Middle frontal gyrus (tissue), 1 donor: ENCODE results near the gene YPEL1.
"Not testable (repeated sequence)": the region's sequence is repeated elsewhere in the genome, so short reads cannot be mapped to it uniquely, and the experiment has no call there.

Experiments used
- DNase-seq: peaks from one replicate; pipeline ENCODE4 v3.0.0-alpha.2; 2015; ENCODE audit warnings: low spot score; ENCODE audit errors: extremely low spot score

YPEL1 gene

DNA sequence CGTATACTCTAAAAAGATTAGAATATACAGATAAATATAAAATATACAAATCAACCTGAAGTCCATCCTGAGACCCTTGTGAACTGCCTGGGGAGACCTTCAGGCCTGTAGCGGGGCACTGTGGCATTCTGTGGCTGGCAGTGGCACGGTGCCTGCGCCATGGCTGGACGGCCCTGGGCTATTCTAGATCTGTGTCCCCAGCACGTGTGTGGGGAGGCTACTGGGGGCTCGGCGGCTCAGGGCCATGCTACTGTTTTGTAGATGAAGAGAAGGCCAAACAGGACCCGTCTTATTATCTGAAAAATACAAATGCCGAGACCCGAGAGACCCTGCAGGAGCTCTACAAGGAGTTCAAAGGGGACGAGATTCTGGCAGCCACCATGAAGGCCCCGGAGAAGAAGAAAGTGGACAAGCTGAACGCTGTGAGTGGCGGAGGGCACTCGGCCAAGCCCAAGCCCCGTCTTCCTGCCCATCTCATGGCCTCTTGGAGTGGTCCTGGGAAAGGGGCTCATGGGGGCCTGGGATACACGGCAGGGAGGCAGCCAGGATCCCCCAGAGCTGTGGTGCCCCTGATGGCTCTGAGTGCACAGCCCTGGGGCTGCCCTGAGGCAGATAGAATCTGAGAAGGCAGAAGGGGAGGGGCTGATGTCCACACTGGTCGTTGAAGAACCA lies 51.0 kb downstream of the YPEL1 start:
- no peak for DNase-seq

DNA sequence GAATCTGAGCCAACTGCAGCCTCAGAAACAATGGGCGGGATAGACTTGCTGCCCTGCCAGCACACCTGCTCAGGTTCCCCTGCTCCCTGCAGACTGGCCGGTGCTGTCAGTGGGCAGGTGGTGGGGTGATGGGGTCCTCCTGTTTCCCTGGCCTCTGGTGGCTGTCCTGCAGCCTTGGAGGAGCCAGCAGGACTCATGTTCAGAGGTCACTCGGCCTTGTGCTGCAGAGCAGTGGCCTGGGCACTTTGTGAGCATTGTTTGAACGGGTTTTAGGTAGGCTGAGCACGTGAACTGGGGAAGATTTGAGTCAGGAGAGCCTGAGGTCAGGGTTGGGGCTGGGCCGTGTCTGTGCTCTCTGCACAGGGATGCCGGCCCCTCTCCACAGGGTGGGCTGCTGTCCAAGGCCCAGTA lies 52.2 kb downstream of the YPEL1 start:
- no peak for DNase-seq

DNA sequence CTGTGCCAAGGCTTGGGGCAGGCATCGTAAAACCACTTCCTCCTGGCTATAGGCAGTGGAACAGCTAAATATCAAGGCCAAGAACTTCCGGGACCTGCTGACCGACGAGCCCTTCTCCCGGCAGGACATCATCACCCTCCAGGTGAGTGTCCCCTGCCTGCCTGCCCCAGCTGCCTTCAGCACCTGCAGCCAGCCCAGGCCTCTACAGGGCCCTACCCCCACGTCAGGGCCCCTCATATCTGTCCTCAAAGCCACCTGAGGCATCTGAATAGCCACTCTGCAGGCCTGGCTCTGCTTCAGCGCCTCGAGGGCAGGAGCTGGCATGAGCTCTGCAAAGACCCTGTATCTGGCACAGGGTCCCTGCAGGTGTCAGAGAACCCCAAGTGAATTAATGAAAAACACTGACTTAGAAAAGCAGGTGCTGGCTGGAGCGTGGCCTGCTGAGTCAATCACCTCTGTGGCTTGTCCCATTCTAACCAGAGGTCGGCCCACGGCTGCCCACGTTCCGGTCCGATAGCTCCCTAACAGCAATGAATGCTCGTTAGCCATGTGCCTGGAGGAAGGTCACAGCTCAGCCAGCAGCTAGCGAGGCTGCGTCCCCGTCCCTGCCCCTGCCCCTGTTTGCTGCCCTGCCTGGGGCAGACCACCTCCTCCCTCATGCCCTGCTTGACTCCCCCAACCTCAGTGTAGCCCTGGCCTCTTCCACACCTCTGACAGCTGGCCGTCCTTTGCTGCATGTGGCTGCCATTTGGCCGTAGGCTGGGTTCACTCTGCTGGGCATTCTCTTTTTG lies 53.0 kb downstream of the YPEL1 start:
- no peak for DNase-seq

DNA sequence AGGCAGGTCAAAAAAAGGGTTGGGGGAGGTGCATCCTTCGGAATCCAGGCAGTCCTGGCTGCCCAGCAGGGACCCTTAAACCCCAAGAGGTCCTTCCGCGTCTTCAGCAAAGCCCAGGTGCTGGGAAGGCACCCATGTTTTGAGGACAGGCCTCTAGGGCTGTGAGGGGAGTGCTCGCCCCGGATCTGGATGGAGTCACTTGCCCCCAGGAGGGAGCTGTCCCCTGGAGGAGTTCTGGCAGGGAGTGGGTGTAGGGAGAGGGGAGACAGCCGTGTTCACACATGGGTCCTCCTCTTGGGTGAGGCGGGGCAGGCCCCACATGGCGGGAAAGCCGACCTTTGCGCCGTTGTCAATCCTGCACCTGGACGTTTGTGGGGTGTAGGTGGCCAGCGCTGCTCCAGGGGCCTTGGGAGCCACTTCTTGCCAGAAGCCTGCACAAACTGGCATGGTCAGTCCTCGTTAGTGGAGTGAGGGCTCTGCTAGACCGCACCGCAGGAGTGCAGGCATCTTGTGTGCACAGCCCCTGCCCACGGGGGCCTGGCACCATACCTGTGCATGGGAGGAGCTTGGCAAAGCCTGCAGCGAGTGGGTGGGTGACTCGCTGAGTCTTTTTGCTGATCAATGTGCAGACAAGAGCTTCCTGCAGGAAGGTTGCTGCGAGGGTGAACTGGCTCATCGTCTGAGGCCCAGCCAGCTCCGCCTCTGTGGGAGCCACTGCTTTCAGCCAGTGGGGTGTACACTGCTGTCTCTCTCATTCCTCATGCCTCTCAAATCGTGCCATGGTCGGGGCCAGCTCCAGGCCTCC lies 53.8 kb downstream of the YPEL1 start:
- DNase-seq, result no peak

DNA sequence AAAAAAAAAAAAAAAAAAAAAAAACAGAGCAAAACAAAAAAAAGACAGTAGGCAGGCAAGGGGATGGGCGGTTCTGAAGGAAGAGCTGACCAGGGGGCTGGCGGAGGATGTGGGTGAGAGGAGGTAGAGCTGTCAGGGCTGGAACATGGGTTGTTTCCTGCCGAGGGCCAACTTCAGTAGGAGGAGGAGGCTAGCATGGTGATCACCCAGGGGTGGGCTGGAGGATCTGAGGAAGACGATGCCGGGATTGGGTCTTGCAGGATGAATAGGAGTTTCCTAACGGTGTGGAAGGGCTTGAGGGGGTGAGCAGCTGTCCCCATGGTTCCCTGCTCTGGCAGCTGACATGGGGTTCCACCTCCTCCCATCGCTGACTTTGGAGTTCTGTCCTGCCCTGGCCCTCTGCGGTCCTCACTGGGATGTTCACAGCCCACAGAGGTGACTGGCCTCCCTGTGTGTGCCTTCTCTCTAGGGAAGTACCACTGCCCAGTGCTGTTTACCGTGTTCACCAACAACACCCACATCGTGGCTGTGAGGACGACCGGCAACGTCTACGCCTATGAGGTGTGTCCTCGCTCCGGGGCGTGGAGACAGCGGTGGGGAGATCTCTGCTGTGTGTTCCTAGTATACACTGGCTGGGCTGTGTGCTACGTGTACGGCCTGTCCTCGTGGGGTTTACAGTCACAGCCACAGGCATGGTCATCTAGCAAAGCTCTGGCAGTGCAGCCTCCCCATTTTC lies 54.6 kb downstream of the YPEL1 start:
- no peak for DNase-seq

DNA sequence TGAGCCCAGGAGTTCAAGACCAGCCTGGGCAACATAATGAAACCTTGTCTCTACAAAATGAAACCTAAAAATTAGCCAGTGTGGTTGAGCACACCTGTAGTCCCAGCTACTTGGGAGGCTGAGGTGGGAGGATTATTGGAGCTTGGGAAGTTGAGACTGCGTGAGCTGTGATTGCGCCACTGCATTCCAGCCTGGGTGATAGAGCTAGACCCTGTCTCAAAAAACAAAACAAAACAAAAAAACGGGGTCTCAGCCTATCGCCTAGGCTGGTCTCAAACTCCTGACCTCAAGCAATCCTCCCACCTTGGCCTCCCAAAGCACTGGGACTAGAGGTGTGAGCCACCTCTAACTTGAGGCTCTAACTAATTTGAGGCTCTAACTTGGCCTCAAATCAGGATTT lies 56.2 kb downstream of the YPEL1 start:
- DNase-seq, result no peak

DNA sequence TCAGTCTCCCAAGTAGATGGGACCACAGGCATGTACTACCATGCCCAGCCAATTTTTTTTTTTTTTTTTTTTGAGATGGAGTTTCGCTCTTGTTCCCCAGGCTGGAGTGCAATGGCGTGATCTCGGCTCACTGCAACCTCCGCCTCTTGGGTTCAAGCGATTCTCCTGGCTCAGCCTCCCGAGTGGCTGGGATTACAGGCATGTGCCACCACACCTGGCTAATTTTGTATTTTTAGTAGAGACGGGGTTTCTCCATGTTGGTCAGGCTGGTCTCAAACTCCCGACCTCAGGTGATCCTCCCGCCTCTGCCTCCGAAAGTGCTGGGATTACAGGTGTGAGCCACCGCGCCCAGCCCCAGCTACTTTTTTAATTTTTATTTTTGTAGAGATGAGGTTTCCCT lies 56.8 kb downstream of the YPEL1 start:
- not testable (repeated sequence) for DNase-seq

DNA sequence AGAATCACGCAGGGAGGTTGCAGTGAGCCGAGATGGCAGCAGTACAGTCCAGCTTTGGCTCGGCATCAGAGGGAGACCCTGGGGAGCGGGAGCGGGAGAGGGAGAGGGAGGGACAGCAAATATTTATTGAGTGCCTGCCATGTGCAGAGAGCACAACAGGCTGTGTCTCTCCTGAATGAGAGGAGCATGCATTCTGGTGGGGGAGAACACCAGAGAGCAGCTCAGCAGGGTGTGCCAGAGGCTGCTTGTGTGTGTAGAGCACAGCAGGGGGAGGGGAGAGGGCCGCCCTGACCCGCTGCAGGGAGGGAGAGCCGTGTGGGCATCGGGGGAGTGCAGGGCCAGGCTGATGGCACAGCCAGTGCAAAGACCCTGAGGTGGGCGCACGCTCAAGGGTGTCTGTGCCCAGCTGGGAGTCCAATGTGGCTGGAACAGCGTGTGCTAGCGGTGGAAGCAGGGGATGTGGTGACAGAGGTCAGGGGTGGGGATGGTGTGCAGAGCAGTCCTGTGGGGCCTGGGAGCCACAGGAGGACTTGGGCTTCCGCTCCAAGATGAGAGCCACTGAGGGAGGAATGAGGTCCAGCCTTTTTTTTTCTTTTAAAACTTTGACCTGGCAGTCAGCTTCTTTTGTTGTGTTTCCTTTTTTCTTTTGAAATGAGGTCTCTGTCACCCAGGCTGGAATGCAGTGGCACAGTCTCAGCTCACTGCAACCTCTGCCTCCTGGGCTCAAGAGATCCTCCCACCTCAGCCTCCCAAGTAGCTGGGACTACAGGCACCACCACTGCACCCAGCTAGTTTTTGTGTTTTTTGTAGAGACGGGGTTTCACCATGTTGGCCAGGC lies 57.8 kb downstream of the YPEL1 start:
- no peak for DNase-seq

DNA sequence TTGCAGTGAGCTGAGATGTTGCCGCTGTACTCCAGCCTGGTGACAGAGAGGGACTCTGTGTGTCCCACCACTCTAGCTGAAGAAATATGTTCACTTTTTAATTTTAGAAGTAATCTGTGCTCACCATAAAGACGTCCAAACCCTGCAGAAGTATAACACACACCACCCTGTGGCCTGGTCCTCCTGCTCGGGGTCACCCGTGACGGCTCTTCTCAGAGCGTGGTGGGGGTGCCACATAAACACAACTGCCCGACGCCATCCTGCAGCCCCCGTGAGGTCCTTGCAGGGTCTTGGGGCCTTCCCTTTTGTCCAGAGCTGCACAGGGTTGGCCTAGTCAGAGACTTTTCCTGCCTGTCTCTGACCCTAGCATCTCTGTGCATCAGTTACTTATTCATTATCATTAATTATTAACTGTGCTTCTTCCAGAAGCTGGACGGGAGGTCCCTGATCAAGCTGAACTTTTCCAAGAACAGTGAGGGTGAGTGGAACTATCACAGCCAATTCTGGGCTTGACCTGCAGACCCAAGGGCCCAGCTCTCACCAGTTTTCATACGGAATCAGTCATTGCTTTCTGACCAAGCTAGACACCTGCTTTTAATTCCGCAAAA lies 60.9 kb downstream of the YPEL1 start:
- DNase-seq, result no peak

DNA sequence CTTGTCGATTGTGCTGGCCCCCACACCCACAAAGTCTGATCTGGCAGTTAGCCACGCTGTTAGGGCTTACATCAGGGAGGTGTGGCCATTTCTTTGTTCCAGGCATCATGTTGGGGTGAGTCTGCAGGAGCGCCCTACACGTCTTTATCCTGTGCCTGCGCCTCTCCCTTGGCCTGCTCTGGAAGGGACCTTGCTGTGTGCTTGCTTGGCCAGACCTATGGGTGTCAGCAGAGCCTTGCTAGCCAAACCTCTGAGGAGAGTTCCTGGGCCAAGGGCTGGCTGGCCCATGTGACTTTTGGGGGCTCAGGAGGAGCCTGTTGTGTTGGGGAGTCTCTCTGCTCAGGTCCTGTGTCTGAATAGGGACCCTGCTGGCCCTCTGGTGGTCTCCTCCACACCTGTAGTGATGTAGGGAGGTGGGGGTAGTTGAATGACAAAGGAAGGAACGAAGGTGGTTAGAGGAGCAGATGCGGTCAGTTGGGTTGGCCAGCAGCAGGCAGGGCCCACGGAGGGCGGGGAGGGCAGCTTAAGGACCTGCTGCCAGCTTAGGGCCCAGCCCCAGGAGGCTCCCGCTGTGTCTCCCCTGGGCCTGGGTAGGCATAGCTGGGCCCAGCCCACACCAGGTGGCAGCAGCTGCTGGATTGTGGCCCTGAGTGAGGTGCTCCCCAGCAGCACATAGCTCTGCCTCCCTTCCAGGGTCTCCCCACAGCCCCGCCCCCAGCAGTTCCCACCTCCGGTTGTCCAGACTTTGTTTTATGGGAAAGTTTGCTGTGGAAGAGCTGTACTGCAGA lies 61.9 kb downstream of the YPEL1 start:
- no peak for DNase-seq

DNA sequence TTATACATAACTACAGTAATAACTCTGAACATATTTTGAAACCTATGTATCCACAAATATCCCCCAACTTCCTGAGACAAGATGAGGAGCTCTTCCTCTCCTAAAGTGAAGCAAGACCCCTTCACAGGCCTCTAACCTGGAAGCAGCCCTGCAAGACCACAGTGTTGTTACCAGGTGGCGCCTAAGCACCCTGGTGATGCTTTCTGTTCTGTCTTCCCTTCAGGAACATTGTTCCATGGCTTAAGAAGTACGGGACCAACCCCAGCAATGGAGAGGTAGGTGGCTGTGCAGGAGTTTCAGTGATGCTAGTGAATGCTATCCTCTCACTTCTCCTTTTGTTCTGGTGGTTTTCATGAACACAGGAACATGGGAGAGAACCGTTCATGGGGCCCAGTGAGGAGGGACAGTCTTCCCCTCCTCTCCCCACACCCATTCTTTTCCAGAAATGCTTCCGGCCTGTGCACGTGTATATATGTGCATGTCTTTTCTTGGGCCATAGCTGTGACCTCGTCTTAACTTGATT lies 63.4 kb downstream of the YPEL1 start:
- DNase-seq, result no peak

DNA sequence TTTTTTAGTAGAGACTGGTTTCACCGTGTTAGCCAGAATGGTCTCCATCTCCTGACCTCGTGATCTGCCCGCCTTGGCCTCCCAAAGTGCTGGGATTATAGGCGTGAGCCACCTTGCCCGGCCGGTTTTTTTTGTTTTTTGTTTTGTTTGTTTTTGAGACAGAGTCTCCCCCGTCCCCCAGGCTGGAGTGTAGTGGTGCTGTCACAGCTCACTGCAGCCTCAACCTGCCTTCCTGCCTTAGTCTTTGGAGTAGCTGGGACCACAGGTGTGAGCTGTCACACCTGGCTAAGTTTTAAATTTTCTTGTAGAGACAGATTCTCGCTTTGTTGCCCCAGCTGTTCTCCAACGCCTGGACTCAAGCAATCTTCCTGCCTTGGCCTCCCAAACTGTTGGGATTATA lies 66.6 kb downstream of the YPEL1 start:
- no peak for DNase-seq

DNA sequence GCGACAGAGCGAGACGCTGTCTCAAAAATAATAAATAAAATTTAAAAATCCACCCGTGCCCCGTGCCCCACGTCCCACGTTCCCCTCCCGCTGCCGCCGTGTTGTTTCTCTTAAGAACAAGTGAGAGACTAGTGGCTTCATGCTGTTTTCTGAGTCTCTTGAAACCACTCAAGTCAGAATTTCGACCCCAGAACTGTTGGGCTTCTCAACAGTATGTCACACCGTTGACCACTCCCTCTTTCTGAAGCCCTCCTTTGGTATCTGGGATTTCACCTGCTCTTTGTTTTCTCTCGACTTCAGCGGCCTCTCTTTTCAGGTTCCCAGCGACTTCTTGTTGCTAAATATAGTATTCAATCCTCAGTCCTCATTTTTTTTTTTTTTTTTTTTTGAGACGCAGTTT lies 68.8 kb downstream of the YPEL1 start:
- no peak for DNase-seq

DNA sequence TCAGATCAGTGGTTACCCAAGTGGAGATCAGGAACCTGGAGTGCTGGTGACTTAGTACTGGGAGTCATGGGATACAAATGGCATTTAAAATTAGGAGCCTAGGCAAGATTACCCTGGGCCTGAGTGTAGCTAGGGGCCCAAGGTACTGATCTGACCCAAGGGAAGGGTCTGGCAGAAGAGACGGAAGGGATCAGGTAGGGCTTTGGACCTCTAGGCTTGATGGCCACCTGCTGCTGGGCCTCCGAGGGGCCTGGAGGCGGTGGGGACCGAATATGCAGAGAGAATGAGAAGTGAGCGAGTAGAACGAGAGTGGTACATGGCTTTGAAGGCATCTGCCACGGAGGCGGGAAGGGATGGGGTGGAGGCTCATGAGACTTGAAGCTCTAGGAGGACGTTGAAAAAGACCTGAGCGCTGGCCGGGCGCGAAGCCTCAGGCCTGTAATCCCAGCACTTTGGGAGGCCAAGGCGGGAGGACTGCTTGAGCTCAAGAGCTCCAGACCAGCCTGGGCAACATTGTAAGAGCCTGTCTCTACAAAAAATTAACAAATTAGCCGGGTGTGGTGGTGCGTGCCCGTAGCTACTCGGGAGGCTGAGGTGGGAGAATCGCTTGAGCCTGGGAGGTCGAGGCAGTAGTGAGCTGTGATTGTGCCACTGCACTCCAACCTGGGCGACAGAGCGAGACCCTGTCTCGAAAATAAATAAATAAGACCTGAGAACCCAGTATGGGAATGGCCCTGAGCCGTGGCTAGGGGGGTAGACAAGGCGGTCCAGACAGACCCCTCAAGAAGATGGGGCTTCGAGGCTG lies 70.3 kb downstream of the YPEL1 start:
- no peak for DNase-seq

DNA sequence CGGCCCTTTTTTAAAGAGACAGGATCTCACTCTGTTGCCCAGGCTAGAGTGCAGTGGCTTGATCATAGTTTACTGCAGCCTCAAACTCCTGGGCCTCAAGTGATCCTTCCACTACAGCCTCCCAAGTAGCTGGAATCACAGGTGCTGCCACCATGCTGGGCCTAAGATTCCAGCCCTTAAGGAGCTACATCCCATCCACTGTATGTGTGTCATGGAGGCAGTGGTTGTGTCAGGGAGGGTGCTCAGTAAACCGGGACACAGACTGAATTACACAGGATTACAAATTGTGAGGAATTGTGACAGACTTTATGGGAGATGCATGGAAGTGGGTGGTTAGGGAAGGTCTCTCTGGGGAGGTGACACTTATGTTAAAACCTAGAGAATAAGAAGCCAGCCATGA lies 71.9 kb downstream of the YPEL1 start:
- DNase-seq, result no peak

DNA sequence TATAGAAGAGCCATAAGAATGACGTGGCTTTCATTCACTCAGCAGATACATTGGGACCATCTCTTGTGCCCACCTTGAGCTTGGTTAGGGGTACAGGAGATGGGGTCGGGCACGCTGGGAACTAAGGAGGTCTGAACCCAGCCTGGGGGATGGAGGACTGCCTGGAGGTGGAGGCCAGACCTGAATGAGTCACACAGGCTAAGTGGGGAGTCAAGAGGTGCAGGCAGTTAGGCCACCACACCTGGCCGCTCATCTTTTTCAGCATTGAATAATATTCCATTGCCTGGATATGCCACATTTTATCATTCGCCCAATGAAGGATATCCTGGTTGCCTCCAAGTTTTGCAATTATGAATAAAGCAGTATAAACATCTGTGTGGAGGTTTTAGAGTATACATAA lies 73.6 kb downstream of the YPEL1 start:
- no peak for DNase-seq

DNA sequence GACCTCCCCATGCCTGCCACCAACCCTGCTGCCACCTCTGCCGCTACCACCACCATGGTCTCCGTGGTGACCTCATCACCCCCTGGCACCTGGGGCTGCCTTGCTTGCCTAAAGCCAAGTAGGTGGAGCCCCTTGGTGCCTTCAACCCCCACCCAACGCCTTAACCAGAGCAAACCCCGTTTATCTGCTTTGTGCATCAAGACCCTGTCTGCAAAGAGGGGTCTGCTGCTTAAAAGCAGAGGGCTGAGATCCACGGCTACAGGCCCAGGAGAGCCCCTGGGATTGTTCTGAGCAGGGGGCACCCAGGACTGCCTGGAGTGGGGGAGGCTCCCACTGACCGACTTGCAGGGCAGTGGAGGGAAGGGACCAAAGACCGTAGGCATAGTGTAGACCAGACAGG lies 74.7 kb downstream of the YPEL1 start:
- no peak for DNase-seq

DNA sequence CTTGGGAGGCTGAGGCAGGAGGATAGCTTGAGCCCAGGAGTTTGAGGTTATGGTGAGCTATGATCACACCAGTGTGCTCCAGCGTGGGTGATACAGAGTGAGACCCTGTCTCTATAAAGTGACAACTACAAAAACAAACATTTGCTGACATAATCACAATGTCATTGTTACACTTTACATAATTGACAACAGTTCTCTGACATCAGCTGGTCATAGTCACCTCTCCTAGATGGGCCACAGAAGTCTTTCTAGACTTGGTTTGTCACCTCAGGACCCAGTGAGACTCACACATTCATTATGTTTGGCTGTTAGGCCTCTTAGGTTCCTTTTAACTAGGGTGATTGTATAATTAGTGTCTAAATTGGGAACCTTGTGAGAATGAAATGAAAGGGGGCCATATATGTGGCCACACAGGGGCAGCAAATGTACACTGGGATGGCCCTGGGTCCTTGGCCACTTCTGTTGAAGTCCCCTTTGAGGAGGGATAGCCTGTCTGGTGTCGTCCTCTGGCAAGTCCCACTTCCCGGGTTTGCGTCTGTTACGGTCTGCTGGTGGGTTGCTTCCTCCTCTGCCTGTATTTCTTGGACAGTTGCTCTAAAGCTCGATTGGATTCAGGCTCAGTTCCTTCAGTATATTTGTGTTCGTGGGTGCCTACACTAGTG lies 75.6 kb downstream of the YPEL1 start:
- DNase-seq, result no peak
